ENCODE measurements around the gene GCLM.
A peak's percentile ranks its signal among the peaks of the same experiment; 100 is the strongest.

The GCLM gene

GRCh38 chr1:93846206-93846991, 62.8 kb downstream of the GCLM start:
- DNase-seq: peak; percentile 77

GRCh38 chr1:93845538-93846205, 63.6 kb downstream of the GCLM start:
- no peak for DNase-seq

GRCh38 chr1:93844262-93845045, 64.8 kb downstream of the GCLM start:
- no peak for DNase-seq

- no peak for DNase-seq
Observed at GRCh38 chr1:93842750-93843500, 66.3 kb downstream of the GCLM start.

- no peak for DNase-seq
Observed at GRCh38 chr1:93841771-93842170, 67.5 kb downstream of the GCLM start.

- no peak for DNase-seq
Observed at GRCh38 chr1:93840956-93841482, 68.2 kb downstream of the GCLM start.

GRCh38 chr1:93839753-93840152, 69.5 kb downstream of the GCLM start:
- no peak for DNase-seq

GRCh38 chr1:93839307-93839706, 69.9 kb downstream of the GCLM start:
- DNase-seq: no peak

- DNase-seq: no peak
Observed at GRCh38 chr1:93837961-93838360, 71.3 kb downstream of the GCLM start.
